H9 (cell line): Measurements from ENCODE around the gene CFAP61. TPM values are rescaled to one million over a fixed set of nuclear protein-coding genes. Genes with fewer than 3 reads are reported as not detected.

Experiments used
- DNase-seq: peaks from one replicate; pipeline ENCODE4 v3.0.0-alpha.2; 2017
- H2AFZ ChIP-seq: one replicate; pipeline ENCODE4 v1.6.1; 2013; ENCODE audit warnings: mild to moderate bottlenecking, low read length, control low read depth, moderate library complexity
- H2AK5ac ChIP-seq: 2 replicates; pipeline ENCODE4 v1.6.1; 2013; ENCODE audit warnings: low read length, control low read depth, mixed read lengths; ENCODE audit not compliant: insufficient read length
- H2BK120ac ChIP-seq: one replicate; pipeline ENCODE4 v1.6.1; 2013; ENCODE audit warnings: low read depth, mild to moderate bottlenecking, low read length, control low read depth, inconsistent platforms; ENCODE audit not compliant: poor library complexity, severe bottlenecking
- H2BK12ac ChIP-seq: 2 replicates; pipeline ENCODE4 v1.6.1; 2013; ENCODE audit warnings: low read length, control low read depth, mixed read lengths, low read depth; ENCODE audit not compliant: insufficient read length
- H2BK15ac ChIP-seq: 2 replicates; pipeline ENCODE4 v1.6.1; 2013; ENCODE audit warnings: low read depth, low read length, control low read depth
- H2BK20ac ChIP-seq: one replicate; pipeline ENCODE4 v1.6.1; 2013; ENCODE audit warnings: low read depth, mild to moderate bottlenecking, low read length, control low read depth, inconsistent platforms; ENCODE audit not compliant: poor library complexity, severe bottlenecking
- H2BK5ac ChIP-seq: 2 replicates; pipeline ENCODE4 v1.6.1; 2013; ENCODE audit warnings: low read length, control low read depth, mixed read lengths; ENCODE audit not compliant: insufficient read length
- H3K14ac ChIP-seq: 2 replicates; pipeline ENCODE4 v1.6.1; 2013; ENCODE audit warnings: low read length, control low read depth; ENCODE audit not compliant: insufficient read depth
- H3K18ac ChIP-seq: 2 replicates; pipeline ENCODE4 v1.6.1; 2013; ENCODE audit warnings: low read depth, mild to moderate bottlenecking, mixed read lengths, low read length, control low read depth; ENCODE audit not compliant: insufficient read length
- H3K23ac ChIP-seq: 2 replicates; pipeline ENCODE4 v1.6.1; 2013; ENCODE audit warnings: low read length, control low read depth, mixed read lengths, low read depth; ENCODE audit not compliant: insufficient read length
- H3K23me2 ChIP-seq: 2 replicates; pipeline ENCODE4 v1.6.1; 2013; ENCODE audit warnings: low read depth, mild to moderate bottlenecking, mixed read lengths, low read length, control low read depth; ENCODE audit not compliant: insufficient read length, poor library complexity, severe bottlenecking
- H3K27ac ChIP-seq: 2 replicates; pipeline ENCODE4 v1.5.1; 2013; ENCODE audit warnings: low read length, control low read depth, mixed read lengths, low read depth; ENCODE audit not compliant: insufficient read length
- H3K27me3 ChIP-seq: 2 replicates; pipeline ENCODE4 v1.6.1; 2013; ENCODE audit warnings: low read length, control low read depth, inconsistent platforms; ENCODE audit not compliant: insufficient read depth
- H3K4ac ChIP-seq: 2 replicates; pipeline ENCODE4 v1.6.1; 2013; ENCODE audit warnings: low read depth, mild to moderate bottlenecking, control low read depth, inconsistent platforms, low read length, moderate library complexity
- H3K4me1 ChIP-seq: 2 replicates; pipeline ENCODE4 v1.6.1; 2013; ENCODE audit warnings: low read length, control low read depth, inconsistent platforms; ENCODE audit not compliant: insufficient read depth
- H3K4me2 ChIP-seq: 2 replicates; pipeline ENCODE4 v1.6.1; 2013; ENCODE audit warnings: low read length, control low read depth, mixed read lengths; ENCODE audit not compliant: insufficient read length, insufficient read depth
- H3K56ac ChIP-seq: 2 replicates; pipeline ENCODE4 v1.6.1; 2013; ENCODE audit warnings: low read depth, mild to moderate bottlenecking, mixed read lengths, low read length, control low read depth; ENCODE audit not compliant: insufficient read length
- H3K79me1 ChIP-seq: 2 replicates; pipeline ENCODE4 v1.6.1; 2013; ENCODE audit warnings: low read depth, mild to moderate bottlenecking, moderate library complexity, low read length, control low read depth, inconsistent platforms; ENCODE audit not compliant: insufficient read depth, poor library complexity, severe bottlenecking
- H3K79me2 ChIP-seq: 2 replicates; pipeline ENCODE4 v1.6.1; 2013; ENCODE audit warnings: low read length, control low read depth, inconsistent platforms; ENCODE audit not compliant: insufficient read depth
- H3K9ac ChIP-seq: 2 replicates; pipeline ENCODE4 v1.6.1; 2013; ENCODE audit warnings: low read length, control low read depth, mixed read lengths; ENCODE audit not compliant: insufficient read length; ENCODE audit errors: extremely low read depth
- H3K9me3 ChIP-seq: one replicate; pipeline ENCODE4 v1.6.1; 2013; ENCODE audit warnings: low read depth, low read length, inconsistent platforms; ENCODE audit not compliant: control insufficient read depth
- H3T11ph ChIP-seq: one replicate; pipeline ENCODE4 v1.6.1; 2013; ENCODE audit warnings: mild to moderate bottlenecking, low read length, control low read depth, inconsistent platforms
- H4K20me1 ChIP-seq: one replicate; pipeline ENCODE4 v1.6.1; 2013; ENCODE audit not compliant: control insufficient read depth, insufficient read length, insufficient read depth
- H4K5ac ChIP-seq: 2 replicates; pipeline ENCODE4 v1.6.1; 2013; ENCODE audit warnings: low read depth, mild to moderate bottlenecking, mixed read lengths, low read length, control low read depth; ENCODE audit not compliant: insufficient read length
- H4K8ac ChIP-seq: replicated peaks from 2 replicates; pipeline ENCODE4 v1.6.1; 2013; ENCODE audit warnings: low read length, control low read depth, mixed read lengths, low read depth; ENCODE audit not compliant: insufficient read length
- H4K91ac ChIP-seq: 2 replicates; pipeline ENCODE4 v1.6.1; 2013; ENCODE audit warnings: low read depth, mild to moderate bottlenecking, moderate library complexity, mixed read lengths, low read length, control low read depth; ENCODE audit not compliant: insufficient read length
- H3K27ac Mint-ChIP-seq, 3 experiments: 2 replicates in 2 of 3; 3 replicates in 1 of 3; pipeline ENCODE4 v1.8.0; 2020 to 2021; ENCODE audit warnings: mixed read lengths in 3 of 3, mild to moderate bottlenecking in 1 of 3, moderate library complexity in 1 of 3
- H3K27me3 Mint-ChIP-seq: 2 replicates; pipeline ENCODE4 v1.8.0; 2021; ENCODE audit warnings: low read depth, mild to moderate bottlenecking, moderate library complexity, mixed read lengths
- H3K36me3 Mint-ChIP-seq, 3 experiments: 2 replicates in 2 of 3; 3 replicates in 1 of 3; pipeline ENCODE4 v1.8.0; 2020 to 2021; ENCODE audit warnings: low read depth in 3 of 3, mixed read lengths in 3 of 3; ENCODE audit not compliant: insufficient read depth in 1 of 3
- H3K4me1 Mint-ChIP-seq, 2 experiments: 2 replicates each; pipeline ENCODE4 v1.8.0; 2020; ENCODE audit warnings: mixed read lengths in 2 of 2
- H3K4me3 Mint-ChIP-seq, 2 experiments: 2 replicates in 1 of 2; 3 replicates in 1 of 2; pipeline ENCODE4 v1.8.0; 2020 to 2021; ENCODE audit warnings: mild to moderate bottlenecking in 2 of 2, mixed read lengths in 2 of 2, moderate library complexity in 1 of 2
- H3K9me3 Mint-ChIP-seq, 2 experiments: 2 replicates in 1 of 2; 3 replicates in 1 of 2; pipeline ENCODE4 v1.8.0; 2020; ENCODE audit warnings: mild to moderate bottlenecking in 2 of 2, mixed read lengths in 2 of 2, moderate library complexity in 1 of 2
- WGBS: extraction: QIAGEN DNeasy Blood & Tissue Kit; methylation state at CpG from one replicate; pipeline ENCODE4 v1.1.7; 2013; ENCODE audit warnings: missing lambda C conversion rate, low lambda C conversion rate, mixed read lengths; ENCODE audit not compliant: insufficient read length; ENCODE audit errors: extremely low coverage; 5-methylcytosine and 5-hydroxymethylcytosine counted together
- total RNA-seq: library from RNA; stranded (reverse); gene quantifications from 2 replicates; pipeline ENCODE4 v1.2.1, GENCODE V29; 2021
- TF ChIP-seq, protein P1 (sequence below): fragments of 200-600 bp; sonication (generic); conservative IDR thresholded peaks from 3 replicates; pipeline ENCODE4 v1.8.0; 2021; ENCODE audit warnings: antibody characterized with exemption, mild to moderate bottlenecking

Gene CFAP61
- total RNA-seq, 1 experiment from 2014 or later: 0.44 TPM

GRCh38 chr20:20246996-20247633 is 194.8 kb downstream of the CFAP61 start:
- Histone ChIP-seq H3T11ph (no peak overlapping the region), H4K8ac (no peak overlapping the region), H3K56ac (no peak overlapping the region), H4K20me1 (no peaks in the 10 kb centered on the region), H3K4me2 (no peak overlapping the region), H2BK5ac (no peak overlapping the region), H3K23ac (no peak overlapping the region), H2BK15ac (no peak overlapping the region), H3K18ac (no peak overlapping the region), H2BK20ac (no peak overlapping the region), H3K9me3 (peaks cover 6% of the 10 kb centered on the region), H3K27ac (no peak overlapping the region), H3K4me1 (no peaks in the 10 kb centered on the region), H2AFZ (no peak overlapping the region), H4K5ac (no peak overlapping the region), H4K91ac (no peak overlapping the region), H3K79me1 (no peaks in the 10 kb centered on the region), H3K14ac (no peak overlapping the region), H2AK5ac (no peak overlapping the region), H3K4ac (no peak overlapping the region), H2BK12ac (no peak overlapping the region), H3K9ac (no peak overlapping the region), H3K27me3 (no peaks in the 10 kb centered on the region), H2BK120ac (no peak overlapping the region), H3K79me2 (no peaks in the 10 kb centered on the region), H3K23me2 (no peaks in the 10 kb centered on the region)
- Mint-ChIP-seq H3K9me3 (peaks cover 29% of the 10 kb centered on the region in 2 experiments), H3K36me3 (peaks cover 11 to 26% (median 15%) of the 10 kb centered on the region in 3 experiments), H3K27ac (no peak overlapping the region), H3K4me3 (no peak overlapping the region; a peak in 1 of 5 replicates), H3K4me1 (peaks cover 0 to 4% of the 10 kb centered on the region in 2 experiments; a peak in 1 of 4 replicates), H3K27me3 (no peaks in the 10 kb centered on the region; the same call in 1 of the 2 replicates)
- WGBS: no CpG with 5 or more reads among the region's 15 CpGs
- no peak for DNase-seq
- TF ChIP-seq, protein P1, sequence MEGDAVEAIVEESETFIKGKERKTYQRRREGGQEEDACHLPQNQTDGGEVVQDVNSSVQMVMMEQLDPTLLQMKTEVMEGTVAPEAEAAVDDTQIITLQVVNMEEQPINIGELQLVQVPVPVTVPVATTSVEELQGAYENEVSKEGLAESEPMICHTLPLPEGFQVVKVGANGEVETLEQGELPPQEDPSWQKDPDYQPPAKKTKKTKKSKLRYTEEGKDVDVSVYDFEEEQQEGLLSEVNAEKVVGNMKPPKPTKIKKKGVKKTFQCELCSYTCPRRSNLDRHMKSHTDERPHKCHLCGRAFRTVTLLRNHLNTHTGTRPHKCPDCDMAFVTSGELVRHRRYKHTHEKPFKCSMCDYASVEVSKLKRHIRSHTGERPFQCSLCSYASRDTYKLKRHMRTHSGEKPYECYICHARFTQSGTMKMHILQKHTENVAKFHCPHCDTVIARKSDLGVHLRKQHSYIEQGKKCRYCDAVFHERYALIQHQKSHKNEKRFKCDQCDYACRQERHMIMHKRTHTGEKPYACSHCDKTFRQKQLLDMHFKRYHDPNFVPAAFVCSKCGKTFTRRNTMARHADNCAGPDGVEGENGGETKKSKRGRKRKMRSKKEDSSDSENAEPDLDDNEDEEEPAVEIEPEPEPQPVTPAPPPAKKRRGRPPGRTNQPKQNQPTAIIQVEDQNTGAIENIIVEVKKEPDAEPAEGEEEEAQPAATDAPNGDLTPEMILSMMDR: no peak
